OCI-LY7 (cell line): ENCODE measurements around the gene SMYD3.
"Not testable (repeated sequence)": the region's sequence is repeated elsewhere in the genome, so short reads cannot be mapped to it uniquely, and the experiment has no call there.

Experiments
- CTCF ChIP-seq: fragments of 200-600 bp; sonication (generic); conservative IDR thresholded peaks from 2 replicates; pipeline ENCODE4 v1.5.1; 2014; ENCODE audit warnings: mild to moderate bottlenecking, antibody characterized with exemption, low read length, moderate library complexity, mixed read lengths
- EZH2phosphoT487 ChIP-seq: fragments of 200-600 bp; sonication (generic); IDR thresholded peaks from 2 replicates; pipeline ENCODE4 v1.6.1; 2018; ENCODE audit warnings: low read depth, borderline replicate concordance, mild to moderate bottlenecking, mixed run types, antibody characterized with exemption, low read length, moderate library complexity, mixed read lengths

- TF ChIP-seq CTCF, EZH2phosphoT487: not testable (repeated sequence)
These were observed 150.0 kb downstream of the SMYD3 start for GRCh38 chr1:246357014-246357598.
